CD4-positive, alpha-beta T cell treated with Interleukin-10 for 1 hour (primary cell): ENCODE results near the gene MYPN.
"Not testable (repeated sequence)": the region's sequence is repeated elsewhere in the genome, so short reads cannot be mapped to it uniquely, and the experiment has no call there.

Source experiments
- DNase-seq: peaks from one replicate; pipeline ENCODE4 v3.0.0-alpha.2; 2020

Gene MYPN, protein sequence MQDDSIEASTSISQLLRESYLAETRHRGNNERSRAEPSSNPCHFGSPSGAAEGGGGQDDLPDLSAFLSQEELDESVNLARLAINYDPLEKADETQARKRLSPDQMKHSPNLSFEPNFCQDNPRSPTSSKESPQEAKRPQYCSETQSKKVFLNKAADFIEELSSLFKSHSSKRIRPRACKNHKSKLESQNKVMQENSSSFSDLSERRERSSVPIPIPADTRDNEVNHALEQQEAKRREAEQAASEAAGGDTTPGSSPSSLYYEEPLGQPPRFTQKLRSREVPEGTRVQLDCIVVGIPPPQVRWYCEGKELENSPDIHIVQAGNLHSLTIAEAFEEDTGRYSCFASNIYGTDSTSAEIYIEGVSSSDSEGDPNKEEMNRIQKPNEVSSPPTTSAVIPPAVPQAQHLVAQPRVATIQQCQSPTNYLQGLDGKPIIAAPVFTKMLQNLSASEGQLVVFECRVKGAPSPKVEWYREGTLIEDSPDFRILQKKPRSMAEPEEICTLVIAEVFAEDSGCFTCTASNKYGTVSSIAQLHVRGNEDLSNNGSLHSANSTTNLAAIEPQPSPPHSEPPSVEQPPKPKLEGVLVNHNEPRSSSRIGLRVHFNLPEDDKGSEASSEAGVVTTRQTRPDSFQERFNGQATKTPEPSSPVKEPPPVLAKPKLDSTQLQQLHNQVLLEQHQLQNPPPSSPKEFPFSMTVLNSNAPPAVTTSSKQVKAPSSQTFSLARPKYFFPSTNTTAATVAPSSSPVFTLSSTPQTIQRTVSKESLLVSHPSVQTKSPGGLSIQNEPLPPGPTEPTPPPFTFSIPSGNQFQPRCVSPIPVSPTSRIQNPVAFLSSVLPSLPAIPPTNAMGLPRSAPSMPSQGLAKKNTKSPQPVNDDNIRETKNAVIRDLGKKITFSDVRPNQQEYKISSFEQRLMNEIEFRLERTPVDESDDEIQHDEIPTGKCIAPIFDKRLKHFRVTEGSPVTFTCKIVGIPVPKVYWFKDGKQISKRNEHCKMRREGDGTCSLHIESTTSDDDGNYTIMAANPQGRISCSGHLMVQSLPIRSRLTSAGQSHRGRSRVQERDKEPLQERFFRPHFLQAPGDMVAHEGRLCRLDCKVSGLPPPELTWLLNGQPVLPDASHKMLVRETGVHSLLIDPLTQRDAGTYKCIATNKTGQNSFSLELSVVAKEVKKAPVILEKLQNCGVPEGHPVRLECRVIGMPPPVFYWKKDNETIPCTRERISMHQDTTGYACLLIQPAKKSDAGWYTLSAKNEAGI (N-terminal part only)

DNA sequence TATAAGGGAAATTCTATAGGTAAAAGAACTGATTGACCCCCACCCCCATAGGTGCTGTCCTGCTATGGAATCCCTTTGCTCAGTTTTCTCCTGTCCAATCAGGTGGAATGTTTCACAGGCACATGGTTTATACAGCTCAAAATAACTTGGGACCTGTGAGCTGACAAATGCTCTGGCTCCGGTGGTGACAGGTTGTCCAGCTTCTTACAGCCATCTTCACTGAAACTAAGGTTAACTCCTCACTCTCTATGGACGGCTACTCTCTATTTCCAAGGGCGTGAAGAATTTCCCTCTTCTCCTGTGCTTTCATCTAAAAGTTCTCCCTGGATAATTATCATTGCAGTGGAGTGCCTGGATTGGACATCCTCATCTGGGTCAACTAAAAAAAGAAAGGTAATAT is at the start of gene MYPN:
TSS of gene MYPN (plus strand) at position 158 of the 400 bp plus-strand sequence. CDS start 11,951 bp downstream, outside the sequence.
- DNase-seq: no peak

DNA sequence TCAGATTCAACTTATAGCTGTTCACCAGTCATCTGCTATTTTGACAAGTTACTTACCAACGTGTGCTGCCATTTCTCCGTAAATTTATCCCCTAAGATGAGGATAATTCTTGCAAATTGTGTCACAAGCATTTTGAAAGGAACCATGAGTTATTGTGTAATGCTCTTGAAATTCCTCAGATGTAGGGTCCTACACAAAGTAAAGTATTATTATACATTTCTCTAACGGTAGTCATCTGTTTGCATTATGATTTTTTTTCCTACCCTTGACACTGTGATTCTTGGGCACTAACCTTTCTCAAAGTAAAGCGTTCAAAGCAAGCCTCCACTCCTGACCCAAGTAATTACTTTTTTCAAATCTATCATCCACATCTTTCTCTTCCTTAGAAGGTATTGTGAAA is 42.3 kb upstream of the MYPN start:
- DNase-seq: no peak

DNA sequence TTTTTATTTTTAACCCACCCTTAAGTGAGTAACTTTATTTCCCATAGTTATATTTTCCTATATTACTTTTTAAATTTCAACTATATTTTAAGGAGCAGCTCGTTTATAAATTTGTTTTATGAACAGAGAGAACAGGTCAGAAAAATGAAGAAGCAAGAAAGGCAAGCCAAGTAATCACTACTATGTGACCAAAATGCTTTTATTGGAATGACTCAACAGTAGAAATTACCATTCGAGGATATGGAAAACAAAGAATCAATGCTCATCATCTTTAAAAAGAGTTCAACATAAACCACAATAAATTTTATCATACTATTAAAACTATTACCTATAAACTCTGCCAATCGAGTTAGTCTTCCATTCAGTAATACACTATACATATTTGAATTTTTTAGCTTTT is 41.8 kb upstream of the MYPN start:
- DNase-seq: no peak

DNA sequence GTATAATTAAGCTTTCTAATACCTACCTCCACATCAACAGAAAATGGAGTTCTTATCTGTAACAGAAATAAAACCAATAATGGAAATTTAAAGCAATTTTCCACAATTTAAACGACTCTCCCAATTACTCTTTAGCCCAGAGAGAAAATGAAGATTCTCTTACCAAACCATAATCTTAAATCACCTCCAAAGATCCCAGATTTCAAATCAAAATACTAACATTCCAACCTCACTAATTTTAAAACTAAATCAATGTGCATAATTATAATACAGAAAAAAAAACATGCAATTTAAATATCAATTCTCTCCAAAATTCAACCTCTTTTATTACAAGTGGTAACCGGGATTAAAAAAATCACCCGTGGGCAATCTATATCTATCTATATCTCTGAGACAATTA is 35.7 kb upstream of the MYPN start:
- no peak for DNase-seq

DNA sequence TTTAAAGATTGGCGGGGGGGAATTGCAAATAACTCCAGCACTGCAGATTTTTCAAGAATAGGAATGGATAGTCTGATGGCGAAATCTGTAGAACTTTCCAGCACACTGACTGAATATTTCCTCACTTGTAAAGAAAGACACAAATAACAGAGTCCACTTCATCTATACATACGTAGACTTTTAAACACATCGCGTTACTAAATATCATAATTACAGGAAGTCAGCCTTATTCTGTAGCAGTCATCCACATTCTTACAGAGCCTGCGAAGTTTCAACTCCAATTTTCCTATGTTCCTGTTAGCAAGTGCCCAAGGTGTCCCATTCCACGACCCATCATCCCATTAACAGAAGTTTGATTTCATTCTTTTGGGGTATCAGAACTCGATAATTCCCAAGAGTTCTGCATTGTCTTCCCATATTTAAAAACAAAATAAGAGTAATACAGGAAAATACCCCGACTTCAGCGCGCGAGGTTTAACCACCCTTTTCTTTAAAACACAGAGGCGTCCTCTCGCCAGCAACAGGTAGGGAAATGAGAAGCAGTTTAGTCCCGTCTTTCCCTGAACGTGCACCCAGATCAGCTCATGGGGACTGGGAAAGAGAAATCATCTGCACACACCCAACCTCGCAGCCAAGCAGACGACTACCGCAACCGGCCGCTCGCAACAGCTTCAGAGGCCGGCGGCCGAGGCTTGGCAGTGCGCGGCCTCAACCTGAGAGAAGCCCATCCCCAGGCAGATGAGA is 35.1 kb upstream of the MYPN start:
- peak; percentile 4 for DNase-seq

DNA sequence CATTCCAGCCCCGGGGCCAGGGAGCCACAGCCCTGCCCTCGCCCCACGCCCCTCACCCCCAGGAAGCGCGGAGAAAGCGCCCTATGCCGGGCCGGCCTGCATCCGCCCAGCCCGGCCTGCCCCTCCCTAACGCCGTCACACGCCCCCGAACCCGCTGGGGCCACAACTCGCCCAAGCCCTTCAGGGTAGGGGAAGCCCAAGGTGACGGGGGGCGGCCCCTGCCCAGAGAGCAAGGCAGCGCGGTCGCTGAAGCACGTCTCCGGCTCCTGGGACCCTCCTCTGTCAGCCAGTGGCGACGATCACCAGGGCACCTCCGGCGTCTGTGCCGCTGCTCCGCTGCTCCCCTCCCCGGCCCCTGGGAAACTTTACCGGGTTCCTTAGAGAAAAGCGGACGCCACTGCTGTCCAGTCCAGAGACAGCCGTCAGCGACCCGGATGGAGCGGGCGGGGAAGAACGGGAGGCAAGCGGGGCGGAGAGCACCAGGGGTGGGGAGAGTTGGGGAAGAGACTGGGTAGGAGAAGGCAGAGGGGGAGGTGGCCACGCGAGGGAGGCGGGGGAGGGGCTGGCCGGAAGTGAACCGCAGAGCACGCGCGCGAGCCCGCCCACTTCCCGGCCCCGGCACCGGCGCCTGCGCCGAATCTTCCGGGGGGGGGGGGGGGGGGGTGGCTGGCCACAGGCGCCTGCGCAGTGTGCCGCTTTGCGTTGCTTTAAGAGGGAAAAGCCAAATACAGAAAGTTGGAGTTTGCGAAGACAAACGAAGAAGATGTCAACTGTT is 34.3 kb upstream of the MYPN start, which contains the start of gene HERC4:
TSS of gene HERC4 (minus strand) at position 509 of the 775 bp plus-strand sequence. CDS start 2,175 bp downstream, outside the sequence.
- DNase-seq: peak; percentile 92

DNA sequence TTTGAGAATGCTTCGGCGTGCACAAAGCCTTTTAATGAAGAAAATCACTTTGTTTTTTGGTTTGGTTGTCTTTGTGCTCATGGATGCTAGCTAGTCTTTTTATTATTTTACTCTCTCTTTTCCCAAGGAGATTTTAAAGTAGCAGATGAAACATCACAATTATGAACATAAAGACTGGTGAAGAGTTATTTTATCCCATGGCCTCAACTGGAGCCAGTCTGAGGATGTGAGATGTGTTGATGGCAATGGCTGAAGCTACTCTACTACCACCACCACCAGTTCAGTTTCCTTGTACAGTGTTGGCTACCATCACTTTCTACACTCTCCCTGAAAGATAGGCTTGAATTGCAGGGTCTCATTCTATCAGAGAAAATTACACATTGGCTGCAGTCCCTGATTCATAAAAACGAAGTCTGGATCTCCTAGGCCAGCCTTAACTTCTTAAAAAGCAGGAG is 33.7 kb upstream of the MYPN start:
- no peak for DNase-seq

DNA sequence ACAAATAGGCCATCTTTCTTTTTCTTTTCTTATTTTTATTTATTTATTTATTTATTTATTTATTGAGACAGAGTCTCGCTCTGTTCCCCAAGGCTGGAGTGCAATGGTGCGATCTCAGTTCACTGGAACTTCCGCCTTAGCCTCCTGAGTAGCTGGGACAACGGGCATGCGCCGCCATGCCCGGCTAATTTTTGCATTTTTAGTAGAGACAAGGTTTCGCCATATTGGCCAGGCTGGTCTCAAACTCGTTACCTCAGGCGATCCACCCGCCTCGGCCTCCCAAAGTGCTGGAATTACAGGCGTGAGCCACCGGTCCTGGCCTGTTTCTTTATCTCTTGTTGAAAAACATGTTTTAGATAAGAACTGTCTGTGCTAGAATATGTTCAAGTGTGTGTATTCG is 33.2 kb upstream of the MYPN start:
- not testable (repeated sequence) for DNase-seq

DNA sequence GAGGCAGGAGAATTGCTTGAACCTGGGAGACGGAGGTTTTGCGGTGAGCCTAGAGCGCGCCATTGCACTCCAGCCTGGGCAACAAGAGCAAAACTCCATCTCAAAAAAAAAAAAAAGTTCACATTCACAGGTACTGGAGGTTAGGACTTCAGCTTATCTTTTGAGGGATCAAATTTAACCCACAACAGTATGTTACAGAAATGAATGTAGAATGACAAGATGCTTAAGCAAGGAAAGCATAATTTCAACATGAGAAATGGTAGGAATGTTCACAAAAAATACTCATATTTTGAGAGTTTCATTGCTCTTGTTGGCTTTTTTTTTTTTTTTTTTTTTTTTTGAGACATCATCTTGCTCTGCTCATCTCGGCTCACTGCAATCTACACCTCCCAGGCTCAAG is 32.3 kb upstream of the MYPN start:
- DNase-seq: no peak

DNA sequence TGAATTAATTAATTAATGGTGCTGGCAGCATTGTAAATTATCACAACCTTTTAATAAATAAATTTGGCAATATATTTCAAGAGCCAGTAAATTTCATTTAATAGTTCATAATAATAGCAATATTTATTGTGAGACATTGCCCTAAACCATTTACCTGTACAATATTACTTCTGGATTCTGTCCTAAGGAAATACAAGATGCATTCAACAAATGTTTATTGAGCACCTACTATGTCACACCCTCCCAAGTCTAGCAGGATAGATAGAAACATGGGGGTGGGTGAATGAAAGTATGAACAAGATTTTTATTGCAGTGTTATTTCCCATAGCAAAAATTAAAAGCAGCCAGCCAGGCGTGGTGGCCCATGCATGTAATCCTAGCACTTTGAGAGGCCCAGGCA is 29.9 kb upstream of the MYPN start:
- no peak for DNase-seq

DNA sequence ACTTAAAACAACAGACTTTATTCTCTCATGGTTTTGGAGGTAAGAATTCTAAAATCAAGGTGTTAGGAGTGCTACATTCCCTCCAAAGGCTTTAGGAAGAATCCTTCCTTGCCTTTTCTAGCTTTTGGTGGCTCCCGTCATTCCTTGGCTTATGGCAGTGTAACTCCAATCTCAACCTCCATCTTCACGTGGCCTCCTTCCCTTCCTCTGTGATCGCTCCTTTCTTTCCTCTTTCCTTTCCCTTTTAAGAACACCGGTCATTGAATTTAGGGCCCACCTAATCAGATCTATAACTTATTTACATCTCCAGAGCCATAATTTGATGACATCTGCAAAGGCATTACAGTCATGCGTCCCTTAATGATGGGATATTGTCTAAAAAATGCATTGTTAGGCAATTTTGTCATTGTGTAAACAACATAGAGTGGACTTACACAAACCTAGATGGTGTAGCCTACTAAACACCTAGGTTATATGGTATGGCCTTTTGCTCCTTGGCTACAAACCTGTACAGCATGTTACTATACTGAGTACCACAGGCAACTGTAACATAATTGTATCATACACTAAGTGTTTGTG is 28.3 kb upstream of the MYPN start:
- DNase-seq: no peak

DNA sequence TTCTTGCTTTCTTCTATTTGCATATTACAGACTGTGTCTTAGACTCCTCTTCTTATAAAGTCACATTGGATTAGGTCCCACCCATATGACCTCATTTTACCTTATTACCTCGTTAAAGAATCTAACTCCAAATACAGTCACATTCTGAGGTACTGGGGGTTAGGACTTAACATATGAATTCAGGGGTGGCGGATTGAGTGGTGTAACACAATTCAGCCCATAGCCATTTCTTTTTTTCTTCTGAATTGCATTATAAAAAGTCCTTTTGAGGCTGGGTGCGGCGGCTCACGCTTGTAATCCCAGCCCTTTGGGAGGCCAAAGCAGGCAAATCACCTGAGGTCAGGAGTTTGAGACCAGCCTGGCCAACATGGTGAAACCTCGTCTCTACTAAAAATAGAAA is 27.4 kb upstream of the MYPN start:
- no peak for DNase-seq

DNA sequence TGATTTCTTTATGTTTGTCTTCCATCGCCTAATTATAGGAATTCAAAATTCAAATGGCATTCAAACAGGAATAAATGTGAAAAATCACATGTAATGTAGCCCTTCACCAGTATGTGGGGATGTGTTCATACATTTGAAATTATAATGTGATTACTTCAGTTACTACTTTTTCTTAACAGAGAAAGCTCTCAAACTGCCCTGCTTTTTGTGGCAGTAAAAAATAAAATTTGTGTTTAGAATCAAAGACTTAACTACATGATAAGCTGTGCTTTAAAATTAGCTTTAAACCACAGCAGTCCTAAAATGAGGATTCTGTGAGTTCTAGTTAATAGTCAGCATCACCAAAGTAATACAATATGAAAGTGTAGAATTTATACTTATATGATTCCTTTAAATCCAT is 26.4 kb upstream of the MYPN start:
- DNase-seq: no peak

DNA sequence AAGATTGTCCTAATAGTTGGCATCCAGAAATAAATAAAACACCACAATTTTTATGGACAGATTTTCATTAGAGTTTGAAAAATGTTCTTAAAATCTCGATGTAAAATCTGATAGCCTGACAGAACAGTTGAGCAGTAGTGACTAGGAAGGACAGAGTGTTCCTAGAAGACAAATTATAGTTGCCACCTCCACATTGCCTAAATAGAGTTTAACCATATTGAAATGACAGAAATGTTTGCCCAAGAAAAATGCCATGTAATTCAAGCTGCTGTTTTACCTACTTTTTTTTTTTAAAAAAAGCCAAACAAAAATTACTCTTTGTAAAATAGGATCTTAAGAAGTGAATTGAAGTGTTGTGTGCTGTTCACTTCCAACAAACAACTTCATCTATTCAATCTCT is 25.3 kb upstream of the MYPN start:
- no peak for DNase-seq

DNA sequence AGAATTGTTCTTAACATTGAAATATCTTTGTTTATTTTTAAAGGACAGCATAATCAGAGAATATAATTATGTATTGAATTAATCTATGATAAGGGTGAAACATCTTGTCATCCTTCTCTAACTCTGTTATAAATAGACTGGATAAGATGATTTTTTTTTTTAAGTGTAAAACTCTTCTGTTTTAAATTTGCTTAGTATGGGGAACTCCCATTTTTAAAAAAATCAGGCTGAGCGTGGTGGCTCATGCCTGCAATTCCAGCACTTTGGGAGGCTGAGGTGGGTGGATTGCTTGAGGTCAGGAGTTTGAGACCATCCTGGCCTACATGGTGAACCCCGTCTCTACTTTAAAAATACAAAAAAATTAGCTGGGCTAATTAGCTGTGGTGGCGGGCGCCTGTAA is 24.8 kb upstream of the MYPN start:
- no peak for DNase-seq

DNA sequence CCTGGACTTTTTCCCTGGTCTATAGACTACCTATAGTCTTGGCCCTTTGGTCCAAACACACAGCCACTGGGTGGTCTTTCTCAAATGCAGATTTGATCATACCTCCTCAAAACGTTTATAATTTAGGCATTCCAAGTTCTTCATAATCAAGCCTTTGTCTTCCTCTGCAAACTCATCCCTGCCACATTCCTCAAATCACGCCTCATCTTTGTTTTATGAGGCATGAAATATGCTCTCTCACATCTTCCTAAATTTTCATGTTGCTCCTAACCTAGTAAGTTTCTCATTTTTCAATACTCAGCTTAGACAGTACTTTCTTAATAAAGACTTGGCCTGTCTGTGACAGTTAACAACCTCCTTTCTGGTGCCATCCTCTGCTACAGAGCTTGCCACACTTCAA is 23.3 kb upstream of the MYPN start:
- no peak for DNase-seq

DNA sequence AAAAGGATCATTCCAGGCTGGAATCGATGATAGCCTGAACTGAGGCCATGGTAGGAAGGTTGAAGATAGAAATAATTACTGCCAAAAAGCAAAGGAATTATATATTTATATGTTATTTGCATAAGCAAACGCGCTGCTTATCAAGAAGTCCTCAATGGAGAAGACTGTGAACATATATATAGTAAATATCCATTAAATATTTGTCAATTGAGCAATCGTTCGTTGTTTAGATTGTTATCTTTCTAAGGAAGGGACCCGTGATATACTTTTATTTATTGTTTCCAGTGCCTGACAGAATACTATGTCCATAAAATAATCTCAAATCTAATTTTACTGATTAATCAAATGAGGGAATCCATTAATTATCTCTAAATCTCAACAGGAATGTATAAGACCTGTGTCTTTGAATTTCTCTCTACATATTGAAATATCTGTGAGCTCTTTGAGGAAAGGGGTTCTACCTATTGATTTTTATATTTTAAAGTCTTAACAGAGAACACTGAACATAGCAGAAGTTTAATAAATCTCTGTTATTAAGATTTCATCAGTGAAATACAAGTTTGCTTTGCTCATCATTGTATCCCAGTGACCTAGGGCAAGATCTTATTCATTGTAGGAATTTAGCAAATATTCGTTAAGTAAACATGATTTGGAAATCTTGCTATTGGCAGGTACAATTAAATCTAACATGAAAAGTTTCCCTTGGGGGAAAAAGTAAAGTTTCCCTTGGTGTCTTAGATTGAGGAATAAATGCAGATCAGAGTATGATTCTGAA is 22.2 kb upstream of the MYPN start:
- DNase-seq: no peak

DNA sequence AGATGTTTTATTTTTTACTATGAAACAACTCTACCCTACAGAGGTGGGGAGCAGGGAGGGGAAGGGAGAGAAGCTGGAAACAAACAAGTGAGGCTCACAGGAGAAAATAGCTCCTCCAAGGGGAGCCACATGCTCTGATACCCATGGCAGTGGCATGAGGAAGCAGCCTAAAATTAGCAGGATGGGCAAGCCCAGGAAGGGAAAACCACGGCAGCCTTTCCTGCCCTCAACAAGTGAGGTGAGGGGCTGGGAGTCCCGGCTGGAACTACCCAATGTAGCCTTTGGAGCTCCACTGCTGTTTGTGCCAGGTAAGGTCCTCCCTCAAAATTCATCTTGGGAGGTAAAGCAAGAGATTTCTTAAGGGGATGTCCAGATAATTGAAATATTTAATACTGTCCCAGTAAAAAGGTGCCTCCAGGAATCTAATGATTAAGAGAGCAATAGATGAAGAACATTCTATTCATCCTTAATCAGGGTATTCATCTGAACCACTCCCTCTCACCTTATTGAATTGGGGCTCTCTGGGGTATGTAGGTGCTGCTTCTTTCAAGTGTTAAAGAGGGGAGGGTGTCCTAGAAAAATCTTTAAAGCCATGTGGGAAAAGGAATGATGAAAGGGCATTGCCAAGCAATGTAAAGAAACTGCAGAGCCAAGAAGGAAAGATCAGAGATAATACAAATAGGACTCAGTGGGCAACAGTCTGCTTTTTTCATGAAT is 21.4 kb upstream of the MYPN start:
- DNase-seq: no peak

DNA sequence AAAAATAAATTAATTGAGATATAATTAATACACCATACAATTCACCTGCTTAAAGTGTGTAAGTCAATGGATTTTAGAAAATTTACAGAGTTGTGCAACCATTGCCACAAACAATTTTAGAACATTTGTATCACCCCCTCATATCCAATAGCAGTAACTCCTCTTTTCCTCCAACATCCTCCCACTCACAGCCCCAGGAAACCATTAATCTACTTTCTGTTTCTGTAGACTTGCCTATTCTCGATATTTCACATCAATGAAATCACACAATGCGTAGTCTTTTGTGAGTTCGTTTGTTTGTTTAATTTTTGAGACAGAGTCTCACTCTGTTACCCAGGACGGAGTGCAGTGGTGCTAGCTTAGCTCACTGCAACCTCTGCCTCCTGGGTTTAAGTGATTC is 20.5 kb upstream of the MYPN start:
- DNase-seq: no peak

DNA sequence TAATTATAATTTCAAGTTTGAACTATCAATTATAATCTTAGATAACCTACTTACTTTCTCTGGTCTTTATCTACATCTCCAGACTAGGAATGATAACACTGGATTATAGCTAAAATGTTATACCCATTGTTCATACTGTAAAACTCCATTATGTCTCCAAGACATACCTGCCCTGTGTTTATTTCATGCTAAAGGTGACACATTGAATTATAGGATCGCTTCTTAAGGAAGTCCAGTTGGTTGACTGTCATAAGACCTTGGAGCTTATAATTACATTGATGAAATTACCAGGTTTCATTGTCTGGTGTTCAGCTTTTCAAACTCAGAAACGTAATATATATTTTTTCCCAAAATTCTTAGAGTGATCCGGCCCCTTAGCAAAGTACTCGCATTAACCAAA is 18.7 kb upstream of the MYPN start:
- no peak for DNase-seq
